Measurements from ENCODE around the gene NMD3.

Gene NMD3

DNA sequence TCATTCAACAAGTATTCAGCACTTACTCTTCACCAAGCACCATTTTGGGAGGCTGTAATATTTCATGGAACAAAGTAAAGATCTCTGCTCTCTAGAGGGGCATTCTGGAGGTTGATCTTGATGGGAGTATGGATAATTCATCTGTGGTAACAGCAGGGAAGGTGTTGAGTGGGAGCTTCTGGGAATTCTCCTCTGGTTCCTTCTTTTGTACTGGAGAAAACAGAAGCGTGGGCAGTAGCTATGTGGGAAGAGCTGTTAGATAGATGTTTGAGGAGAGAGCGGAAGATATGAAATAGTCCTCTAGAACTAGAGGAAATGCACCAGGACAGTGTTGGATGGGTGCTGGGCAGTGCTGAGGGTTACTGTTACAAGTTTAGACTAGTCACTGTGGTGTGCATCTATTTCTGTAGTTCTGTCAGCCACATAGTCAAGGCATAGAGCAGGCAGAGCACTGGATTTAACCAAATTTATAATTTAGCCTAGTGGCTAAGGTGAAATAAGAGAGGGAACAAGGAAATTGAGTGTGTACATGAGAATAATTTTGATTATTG is 9.6 kb downstream of the NMD3 start:
- DNase-seq: peak in 1 of 56 donors; percentile 7

DNA sequence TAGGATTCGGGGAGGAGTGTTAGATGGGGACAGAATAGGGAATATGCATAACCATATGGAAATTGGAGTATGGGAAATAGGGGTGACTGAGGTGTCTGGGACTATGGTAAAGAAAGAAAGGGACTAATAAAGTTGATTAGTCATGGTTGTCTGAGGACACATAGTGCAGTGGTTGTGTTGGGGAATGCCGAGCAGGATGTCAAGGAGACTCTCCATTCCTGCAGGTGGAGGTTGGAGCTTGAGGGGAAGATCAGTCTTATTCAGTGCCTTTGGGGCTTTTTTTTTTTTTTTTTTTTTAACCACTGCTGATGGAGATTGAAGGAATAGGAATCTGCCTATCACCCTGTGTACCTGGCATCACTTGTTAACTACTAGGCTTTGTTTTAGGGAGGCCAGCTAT is 10.8 kb downstream of the NMD3 start:
- DNase-seq: no peak

DNA sequence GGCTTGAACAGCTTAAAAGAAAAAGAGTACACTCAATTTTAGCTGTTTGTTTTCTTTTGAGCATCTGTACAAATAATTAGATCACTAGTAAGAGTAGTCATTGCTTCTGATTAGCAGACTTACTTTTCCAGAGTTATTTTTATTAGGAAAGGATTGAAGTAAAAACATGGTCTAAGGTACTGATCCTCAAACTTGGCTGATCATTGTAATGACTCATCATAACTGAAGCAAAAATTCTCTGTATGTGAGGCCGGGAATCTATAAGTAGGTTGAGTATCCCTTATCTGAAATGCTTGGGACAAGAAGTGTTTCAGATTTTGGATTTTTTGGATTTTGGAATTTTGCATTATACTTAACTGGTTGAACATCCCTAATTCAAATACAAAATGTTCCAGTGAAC is 12.4 kb downstream of the NMD3 start:
- DNase-seq: no peak

GRCh38 chr3:161236240-161236639 is 15.1 kb downstream of the NMD3 start:
- DNase-seq: no peak

DNA sequence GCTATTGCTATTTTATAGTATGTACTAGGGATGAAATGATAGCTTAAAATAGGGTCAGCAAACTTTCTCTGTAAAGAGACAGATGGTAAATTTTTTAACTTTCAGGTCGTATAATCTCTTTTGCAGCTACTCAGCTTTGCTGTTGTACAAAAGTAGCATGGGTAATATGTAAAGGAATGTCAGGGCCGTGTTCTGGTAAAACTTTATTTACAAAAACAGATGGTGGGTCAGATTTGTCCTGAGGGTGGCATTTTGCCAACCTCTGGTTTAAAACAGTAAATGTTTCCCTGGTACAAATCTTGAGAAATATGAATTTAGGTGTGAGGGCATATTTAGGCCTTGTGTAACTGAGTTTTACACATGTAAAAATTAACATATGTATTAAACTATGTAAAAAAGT is 18.6 kb downstream of the NMD3 start:
- no peak for DNase-seq

- DNase-seq: no peak
These were observed 23.4 kb downstream of the NMD3 start for GRCh38 chr3:161244538-161244937.

- DNase-seq: no peak
These were observed 25.9 kb downstream of the NMD3 start for GRCh38 chr3:161247049-161247448.

- DNase-seq: no peak
These were observed 29.0 kb downstream of the NMD3 start for GRCh38 chr3:161250116-161250515.

- DNase-seq: no peak
These were observed 30.6 kb downstream of the NMD3 start for GRCh38 chr3:161251716-161252115.

GRCh38 chr3:161252143-161252542 is 31.0 kb downstream of the NMD3 start:
- no peak for DNase-seq

- DNase-seq: no peak
These were observed 32.6 kb downstream of the NMD3 start for GRCh38 chr3:161253711-161254110.

DNA sequence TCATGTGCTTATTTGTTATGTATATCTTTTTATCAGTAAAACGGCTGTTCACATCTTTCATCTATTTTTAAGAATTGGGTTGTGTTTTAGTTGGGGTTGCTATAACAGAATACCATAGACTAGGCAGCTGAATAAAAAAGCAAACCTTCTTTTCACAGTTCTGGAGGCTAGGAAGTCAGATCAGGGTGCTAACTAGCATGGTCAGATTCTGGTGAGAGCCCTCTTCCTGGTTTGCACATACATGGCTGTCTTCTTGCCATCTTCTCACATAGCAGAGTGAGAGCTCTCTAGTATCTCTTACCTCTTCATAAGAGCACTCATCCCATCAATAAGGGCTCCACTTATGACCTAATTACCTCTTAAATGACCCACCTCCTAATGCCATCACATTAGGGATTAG is 33.8 kb downstream of the NMD3 start:
- DNase-seq: no peak

- no peak for DNase-seq
These were observed 41.9 kb downstream of the NMD3 start for GRCh38 chr3:161263057-161263456.

DNA sequence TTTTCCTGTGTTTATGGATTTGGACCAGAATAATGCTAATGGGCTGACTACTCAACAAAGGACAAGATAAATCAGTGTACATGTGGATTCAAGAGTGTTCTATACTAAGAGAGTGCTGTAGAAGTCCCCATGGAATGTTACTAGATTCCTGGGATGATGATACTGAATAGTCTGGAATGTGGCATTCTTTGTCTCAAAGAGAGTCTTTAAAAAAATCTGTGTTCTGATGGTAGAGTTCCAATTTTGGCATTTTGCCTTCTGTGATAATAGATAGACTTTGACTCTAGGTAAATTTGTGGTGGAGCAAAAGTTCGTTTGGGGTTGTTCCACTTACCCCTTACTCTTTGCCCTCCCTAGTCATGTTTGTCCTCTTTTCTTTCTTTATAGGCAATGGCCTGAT is 43.7 kb downstream of the NMD3 start:
- no peak for DNase-seq

- no peak for DNase-seq
These were observed 44.9 kb downstream of the NMD3 start for GRCh38 chr3:161265916-161266571.

- no peak for DNase-seq
These were observed 45.6 kb downstream of the NMD3 start for GRCh38 chr3:161266731-161267150.

DNA sequence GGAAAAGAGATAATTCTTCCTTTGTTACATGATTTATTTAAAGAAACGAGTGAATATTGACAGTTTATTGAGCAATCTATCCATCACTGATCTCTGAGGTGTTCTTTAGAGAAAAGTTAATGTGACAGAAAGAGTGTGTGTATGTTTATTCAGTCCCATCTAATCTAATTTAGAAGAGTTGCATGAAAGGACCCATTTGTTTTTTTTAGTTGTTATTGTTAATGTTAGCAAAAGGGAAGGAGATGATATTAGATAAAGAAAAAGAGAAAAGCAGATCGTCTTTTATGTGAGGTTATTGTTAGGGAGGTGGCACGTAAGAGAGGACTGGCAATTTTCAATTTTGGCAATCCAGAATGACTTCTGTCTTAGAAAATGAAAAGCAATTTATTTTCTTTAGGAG is 46.5 kb downstream of the NMD3 start:
- DNase-seq: no peak

- DNase-seq: no peak
These were observed 47.5 kb downstream of the NMD3 start for GRCh38 chr3:161268601-161269000.

- DNase-seq: no peak
These were observed 49.9 kb downstream of the NMD3 start for GRCh38 chr3:161270991-161271390.

- DNase-seq: no peak
These were observed 50.5 kb downstream of the NMD3 start for GRCh38 chr3:161271646-161272045.

DNA sequence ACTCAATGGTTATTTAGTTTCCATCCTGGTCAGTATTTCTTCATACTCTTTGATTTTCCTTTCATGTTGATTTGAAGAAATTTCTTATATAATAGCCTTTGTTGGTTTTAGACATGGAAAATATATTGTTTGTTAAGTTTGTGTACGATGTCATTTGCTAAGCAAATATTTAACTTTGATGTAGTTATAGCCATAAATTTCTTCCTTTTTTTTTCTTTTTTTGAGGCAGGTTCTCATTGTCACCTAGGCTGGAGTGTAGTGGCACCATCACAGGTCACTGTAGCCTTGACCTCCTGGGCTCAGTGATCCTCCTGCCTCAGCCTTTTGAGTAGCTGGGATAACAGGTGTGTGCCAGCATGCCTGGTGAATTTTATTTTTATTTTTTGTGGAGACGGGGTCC is 51.4 kb downstream of the NMD3 start:
- DNase-seq: no peak

- peak in 2 of 56 donors; percentile 15 to 24 for DNase-seq
These were observed 52.6 kb downstream of the NMD3 start for GRCh38 chr3:161273589-161274218.

DNA sequence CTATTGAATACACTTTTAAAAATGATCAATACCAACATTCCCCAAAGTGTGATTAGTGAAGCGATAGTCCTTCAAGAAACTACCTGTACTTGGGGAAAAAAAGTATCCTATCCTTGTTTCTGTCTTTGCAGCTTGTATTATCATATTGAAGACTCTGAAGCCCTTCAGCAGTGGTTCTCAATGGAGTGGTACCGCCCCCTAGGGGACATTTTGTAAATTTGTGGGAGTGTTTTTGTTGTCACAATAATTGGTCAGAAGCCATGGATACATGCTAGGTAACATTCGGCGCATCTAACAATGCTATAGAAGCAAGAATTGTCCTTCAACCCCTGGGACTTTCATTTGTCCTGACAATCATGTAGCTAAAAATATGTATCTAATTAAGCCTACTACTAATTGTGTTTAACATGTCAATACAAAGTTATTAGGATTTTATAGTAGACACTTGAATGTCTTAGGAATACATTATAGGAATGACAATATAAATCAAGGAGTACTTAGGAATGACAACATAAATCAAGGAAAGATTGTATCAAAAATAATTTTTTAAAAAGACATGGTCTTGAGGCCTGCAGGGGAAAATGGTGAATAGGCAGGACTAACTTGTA is 53.7 kb downstream of the NMD3 start:
- peak in 1 of 56 donors; percentile 8 for DNase-seq
